MM.1S (cell line): ENCODE results near the gene TSPOAP1.

ENCODE experiments used
- DNase-seq: peaks from one replicate; pipeline ENCODE4 v3.0.0-alpha.2; 2015
- H2AFZ ChIP-seq: fragments of 300-600 bp; sonication (generic); 2 replicates; pipeline ENCODE4 v1.6.0; 2016; ENCODE audit warnings: antibody characterized with exemption, low read length
- H3F3A ChIP-seq: fragments of 300-600 bp; sonication (generic); 2 replicates; pipeline ENCODE4 v1.6.1; 2016; ENCODE audit warnings: mild to moderate bottlenecking, antibody characterized with exemption, low read length, moderate library complexity, mixed read lengths; ENCODE audit not compliant: insufficient read depth
- H3K27ac ChIP-seq: fragments of 300-600 bp; sonication (generic); 2 replicates; pipeline ENCODE4 v1.5.1; 2016; ENCODE audit warnings: mild to moderate bottlenecking, low read length
- H3K27me3 ChIP-seq: fragments of 300-600 bp; sonication (generic); replicated peaks from 2 replicates; pipeline ENCODE4 v1.6.0; 2016; ENCODE audit warnings: low read length; ENCODE audit not compliant: insufficient read depth
- H3K36me3 ChIP-seq: fragments of 300-600 bp; sonication (generic); replicated peaks from 2 replicates; pipeline ENCODE4 v1.6.1; 2016; ENCODE audit warnings: mild to moderate bottlenecking, low read length, mixed read lengths; ENCODE audit not compliant: insufficient read depth
- H3K4me1 ChIP-seq: fragments of 300-600 bp; sonication (generic); 2 replicates; pipeline ENCODE4 v1.6.1; 2016; ENCODE audit warnings: low read length, mixed read lengths
- H3K4me2 ChIP-seq: fragments of 300-600 bp; sonication (generic); 2 replicates; pipeline ENCODE4 v1.6.0; 2016; ENCODE audit warnings: low read depth, low read length
- H3K4me3 ChIP-seq: fragments of 300-600 bp; sonication (generic); 2 replicates; pipeline ENCODE4 v1.5.1; 2016; ENCODE audit warnings: low read length, mixed read lengths
- H3K79me2 ChIP-seq: fragments of 300-600 bp; sonication (generic); 2 replicates; pipeline ENCODE4 v1.6.1; 2016; ENCODE audit warnings: mixed run types, low read length, mixed read lengths
- H3K9ac ChIP-seq: fragments of 300-600 bp; sonication (generic); 2 replicates; pipeline ENCODE4 v1.6.1; 2016; ENCODE audit warnings: low read length, mixed read lengths
- H3K9me2 ChIP-seq: fragments of 300-600 bp; sonication (generic); replicated peaks from 2 replicates; pipeline ENCODE4 v1.6.1; 2016; ENCODE audit warnings: mild to moderate bottlenecking, low read length, mixed read lengths; ENCODE audit not compliant: insufficient read depth
- H3K9me3 ChIP-seq: fragments of 300-600 bp; sonication (generic); replicated peaks from 2 replicates; pipeline ENCODE4 v1.6.1; 2016; ENCODE audit warnings: mild to moderate bottlenecking, low read length, mixed read lengths; ENCODE audit not compliant: insufficient read depth
- H4K20me1 ChIP-seq: fragments of 300-600 bp; sonication (generic); 2 replicates; pipeline ENCODE4 v1.6.1; 2016; ENCODE audit warnings: mild to moderate bottlenecking, low read length, moderate library complexity, mixed read lengths; ENCODE audit not compliant: insufficient read depth
- EZH2 ChIP-seq: fragments of 300-600 bp; sonication (generic); optimal IDR thresholded peaks from 2 replicates; pipeline ENCODE3; 2017; ENCODE audit warnings: low read depth, mild to moderate bottlenecking, antibody characterized with exemption, low read length, mixed read lengths
- EZH2phosphoT487 ChIP-seq: fragments of 300-600 bp; sonication (generic); IDR thresholded peaks from 2 replicates; pipeline ENCODE4 v1.6.1; 2018; ENCODE audit warnings: antibody characterized with exemption, low read length
- TF ChIP-seq, protein P1 (sequence below): fragments of 300-600 bp; sonication (generic); IDR thresholded peaks from 2 replicates; pipeline ENCODE4 v1.5.1; 2016; ENCODE audit warnings: antibody characterized with exemption, low read length, mixed read lengths

The TSPOAP1 gene

DNA sequence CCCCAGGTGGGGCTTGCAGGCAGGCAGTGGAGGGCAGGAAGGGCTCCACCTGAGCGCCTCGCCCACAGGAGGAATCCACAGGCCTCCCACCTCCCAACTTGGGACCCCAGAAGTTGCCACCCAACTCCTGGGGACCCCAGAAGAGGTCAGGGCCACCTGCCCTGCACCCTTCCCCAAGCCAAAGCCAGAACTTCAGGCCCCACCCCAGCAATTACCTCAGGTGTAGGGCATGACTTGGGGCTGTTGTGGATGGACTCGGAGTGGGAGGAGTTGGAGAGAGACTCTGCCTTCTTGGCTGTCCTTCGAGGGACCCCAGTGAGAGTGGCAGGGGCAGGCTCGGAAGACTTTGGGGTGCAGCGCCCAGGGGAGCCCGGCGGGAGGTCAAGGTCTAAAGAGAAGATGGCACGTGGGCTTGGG is 10.5 kb downstream of the TSPOAP1 start:
- H3K4me3 ChIP-seq, result no peak overlapping the region
- no peaks in the 10 kb centered on the region for H3K9me3 ChIP-seq
- H3K27ac ChIP-seq, result no peak overlapping the region
- H3F3A ChIP-seq, result no peaks in the 10 kb centered on the region
- TF ChIP-seq EZH2phosphoT487, result no peak
- no peak overlapping the region for H3K9ac ChIP-seq
- no peaks in the 10 kb centered on the region for H3K9me2 ChIP-seq
- no peaks in the 10 kb centered on the region for H3K4me1 ChIP-seq
- no peaks in the 10 kb centered on the region for H3K27me3 ChIP-seq
- H3K36me3 ChIP-seq, result no peaks in the 10 kb centered on the region
- DNase-seq, result no peak
- H2AFZ ChIP-seq, result no peak overlapping the region
- no peak overlapping the region for H3K4me2 ChIP-seq
- no peaks in the 10 kb centered on the region for H3K79me2 ChIP-seq
- no peaks in the 10 kb centered on the region for H4K20me1 ChIP-seq

DNA sequence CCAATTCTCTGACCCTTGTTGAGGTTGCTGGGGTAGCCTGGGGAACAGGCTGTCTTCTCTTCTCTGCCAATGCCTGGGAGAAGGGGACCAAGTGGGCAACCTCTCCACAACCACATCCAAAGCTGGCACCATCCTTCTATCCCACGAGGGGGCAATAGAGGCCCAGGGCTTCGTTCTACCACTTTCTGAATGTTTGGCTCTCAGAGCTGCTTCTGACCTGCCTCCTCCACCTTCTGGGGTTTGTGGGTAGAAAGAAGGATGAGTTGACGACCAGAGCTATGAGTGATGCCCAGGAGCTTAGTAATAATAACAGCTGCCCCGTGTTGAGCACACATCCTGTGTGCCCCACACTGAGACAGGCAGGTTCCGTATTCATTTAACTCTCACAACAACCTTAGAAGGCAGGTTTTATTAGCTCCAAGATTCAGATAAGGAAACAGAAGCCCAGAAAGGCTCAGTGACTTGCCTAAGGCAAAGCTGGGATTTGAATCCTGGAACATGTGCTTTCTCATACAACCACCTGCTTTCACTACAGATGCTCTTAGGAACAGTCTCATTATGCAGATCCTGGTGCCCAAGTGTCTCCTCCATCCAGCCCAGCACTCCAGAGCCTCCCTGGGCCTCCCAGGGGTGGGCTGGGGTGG is 11.1 kb downstream of the TSPOAP1 start:
- Histone ChIP-seq H2AFZ (no peak overlapping the region), H3K4me2 (no peak overlapping the region), H3K9me2 (no peaks in the 10 kb centered on the region), H3K4me1 (no peaks in the 10 kb centered on the region), H3K36me3 (no peaks in the 10 kb centered on the region), H3K79me2 (no peaks in the 10 kb centered on the region), H4K20me1 (no peaks in the 10 kb centered on the region), H3K4me3 (no peak overlapping the region), H3K27me3 (no peaks in the 10 kb centered on the region), H3K27ac (no peak overlapping the region), H3K9me3 (no peaks in the 10 kb centered on the region), H3F3A (no peaks in the 10 kb centered on the region), H3K9ac (no peak overlapping the region)
- DNase-seq, result peak; percentile 75
- TF ChIP-seq EZH2phosphoT487, result no peak
- TF ChIP-seq, protein P1, sequence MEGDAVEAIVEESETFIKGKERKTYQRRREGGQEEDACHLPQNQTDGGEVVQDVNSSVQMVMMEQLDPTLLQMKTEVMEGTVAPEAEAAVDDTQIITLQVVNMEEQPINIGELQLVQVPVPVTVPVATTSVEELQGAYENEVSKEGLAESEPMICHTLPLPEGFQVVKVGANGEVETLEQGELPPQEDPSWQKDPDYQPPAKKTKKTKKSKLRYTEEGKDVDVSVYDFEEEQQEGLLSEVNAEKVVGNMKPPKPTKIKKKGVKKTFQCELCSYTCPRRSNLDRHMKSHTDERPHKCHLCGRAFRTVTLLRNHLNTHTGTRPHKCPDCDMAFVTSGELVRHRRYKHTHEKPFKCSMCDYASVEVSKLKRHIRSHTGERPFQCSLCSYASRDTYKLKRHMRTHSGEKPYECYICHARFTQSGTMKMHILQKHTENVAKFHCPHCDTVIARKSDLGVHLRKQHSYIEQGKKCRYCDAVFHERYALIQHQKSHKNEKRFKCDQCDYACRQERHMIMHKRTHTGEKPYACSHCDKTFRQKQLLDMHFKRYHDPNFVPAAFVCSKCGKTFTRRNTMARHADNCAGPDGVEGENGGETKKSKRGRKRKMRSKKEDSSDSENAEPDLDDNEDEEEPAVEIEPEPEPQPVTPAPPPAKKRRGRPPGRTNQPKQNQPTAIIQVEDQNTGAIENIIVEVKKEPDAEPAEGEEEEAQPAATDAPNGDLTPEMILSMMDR, result peak; percentile 82
- TF ChIP-seq EZH2, result no peak

DNA sequence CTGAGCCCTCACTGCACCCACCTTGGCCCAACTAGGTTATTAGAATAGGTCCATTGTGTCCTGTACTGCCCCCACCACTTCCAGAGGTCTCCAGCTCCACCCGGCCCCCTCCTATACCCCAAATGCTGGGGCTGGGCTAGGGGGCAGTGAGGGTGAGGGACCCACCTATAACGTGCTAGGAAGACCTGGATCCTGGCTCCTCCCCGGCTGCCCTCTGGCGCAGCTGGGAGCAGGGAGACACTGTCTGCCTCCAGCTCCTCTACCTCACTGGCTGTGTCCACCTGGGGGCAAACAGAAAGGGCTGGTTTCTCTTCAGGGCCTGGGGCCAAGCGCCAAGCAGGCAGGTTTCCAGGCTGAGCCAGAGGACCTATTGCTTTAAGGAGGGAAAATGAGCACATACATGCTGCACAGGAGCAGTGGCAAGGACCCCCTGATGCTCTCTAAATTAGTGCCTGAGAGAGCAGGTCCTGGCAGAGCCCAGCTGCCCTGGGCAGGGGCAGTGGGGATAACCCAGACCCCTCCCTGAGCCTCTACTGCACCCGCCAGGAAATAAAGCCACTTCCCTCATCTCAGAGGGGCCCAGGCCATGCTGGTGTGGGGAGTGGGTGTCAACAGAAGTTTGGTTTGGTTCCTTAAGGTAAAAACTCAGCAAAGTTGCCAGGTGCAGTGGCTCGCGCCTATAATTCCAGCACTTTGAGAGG is 12.2 kb downstream of the TSPOAP1 start:
- no peak for DNase-seq
- TF ChIP-seq EZH2phosphoT487, result no peak
- TF ChIP-seq, protein P1, result no peak
- no peak for TF ChIP-seq EZH2
- Histone ChIP-seq H3K79me2 (no peaks in the 10 kb centered on the region), H3K4me1 (no peaks in the 10 kb centered on the region), H4K20me1 (no peaks in the 10 kb centered on the region), H3F3A (no peaks in the 10 kb centered on the region), H3K9me2 (no peaks in the 10 kb centered on the region), H3K9me3 (no peaks in the 10 kb centered on the region), H3K27me3 (no peaks in the 10 kb centered on the region), H3K4me3 (no peak overlapping the region), H2AFZ (no peak overlapping the region), H3K9ac (no peak overlapping the region), H3K4me2 (no peak overlapping the region), H3K27ac (no peak overlapping the region), H3K36me3 (no peaks in the 10 kb centered on the region)

DNA sequence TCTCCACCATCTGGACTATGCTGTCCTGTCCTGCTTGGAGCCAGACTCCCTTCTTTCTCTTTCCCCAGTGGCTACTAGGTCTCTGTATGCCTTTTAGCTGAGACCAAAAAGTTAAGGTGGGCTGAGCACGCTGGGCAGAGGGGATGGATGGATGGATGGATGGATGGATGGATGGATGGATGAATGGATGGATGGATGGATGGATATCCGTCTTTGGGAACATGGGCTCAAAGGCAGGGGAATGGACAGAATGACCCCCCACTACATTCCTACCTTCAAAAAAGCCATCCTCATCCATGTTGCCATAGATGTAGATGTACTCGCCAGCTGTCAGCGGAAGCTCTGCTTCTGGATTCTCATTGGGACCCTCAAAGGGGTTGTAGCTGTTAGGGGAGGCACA is 12.8 kb downstream of the TSPOAP1 start:
- no peaks in the 10 kb centered on the region for H3K9me2 ChIP-seq
- no peaks in the 10 kb centered on the region for H3K36me3 ChIP-seq
- H3K79me2 ChIP-seq, result no peaks in the 10 kb centered on the region
- no peaks in the 10 kb centered on the region for H3K27me3 ChIP-seq
- TF ChIP-seq EZH2, result no peak
- H2AFZ ChIP-seq, result no peak overlapping the region
- H3K4me2 ChIP-seq, result no peak overlapping the region
- H3K4me3 ChIP-seq, result no peak overlapping the region
- no peaks in the 10 kb centered on the region for H3K9me3 ChIP-seq
- H3K9ac ChIP-seq, result no peak overlapping the region
- H3F3A ChIP-seq, result no peaks in the 10 kb centered on the region
- DNase-seq, result no peak
- H4K20me1 ChIP-seq, result no peaks in the 10 kb centered on the region
- H3K4me1 ChIP-seq, result no peaks in the 10 kb centered on the region
- no peak overlapping the region for H3K27ac ChIP-seq
